Measurements from ENCODE around the gene THSD7B. TPM values are rescaled to one million over a fixed set of nuclear protein-coding genes. Genes with fewer than 3 reads are reported as not detected.
"Not testable (repeated sequence)": the region's sequence is repeated elsewhere in the genome, so short reads cannot be mapped to it uniquely, and the experiment has no call there.

The THSD7B gene
- total RNA-seq, 1 donor from 2014 or later = not detected

DNA sequence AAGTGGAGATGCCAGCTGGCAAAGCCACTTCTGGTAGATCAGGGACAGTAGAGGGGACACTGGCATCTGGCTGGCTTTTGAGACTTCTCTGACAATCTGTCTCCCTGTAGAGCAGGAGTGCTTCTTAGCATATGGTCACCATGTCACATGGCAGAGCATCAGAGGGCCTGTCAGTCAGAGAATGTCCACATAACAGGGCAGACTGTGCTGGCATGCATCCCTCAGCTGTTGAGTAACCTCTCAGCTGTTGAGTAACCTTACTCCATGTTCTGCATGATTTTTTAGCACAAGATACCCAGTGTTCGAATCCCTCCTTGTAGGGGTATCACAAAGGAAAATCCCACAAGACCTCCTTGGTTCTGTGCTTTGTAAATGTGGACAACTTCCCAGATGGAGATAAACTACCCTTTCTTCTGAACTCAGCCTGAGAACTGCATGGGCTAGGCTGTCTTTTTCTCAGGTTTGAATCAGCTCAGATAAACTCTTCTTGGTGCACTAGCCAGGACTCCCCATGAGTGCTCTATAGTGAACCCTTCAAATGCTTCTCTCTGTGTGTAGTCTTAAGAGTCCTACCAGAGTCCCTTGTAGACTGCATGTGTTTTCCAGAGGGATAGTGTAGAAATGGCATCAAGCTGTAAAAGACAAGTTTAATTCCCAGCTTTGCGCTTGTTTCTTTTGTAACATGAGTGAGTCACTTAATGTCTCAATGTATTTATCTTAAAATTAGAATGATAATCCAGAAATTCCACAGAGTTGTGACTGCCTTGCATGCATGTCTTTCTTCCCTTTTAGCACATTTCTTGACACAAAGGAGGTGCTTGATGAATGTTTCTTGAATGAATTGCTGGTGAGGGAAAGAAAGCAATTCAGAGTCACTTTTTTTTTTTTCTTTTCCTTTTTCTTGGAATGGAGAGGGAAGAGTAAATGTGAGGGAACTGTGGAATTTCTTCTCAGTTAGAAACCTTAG lies 756.6 kb downstream of the THSD7B start:
- intact Hi-C loops (cut with micrococcal nuclease) = no loop called here

DNA sequence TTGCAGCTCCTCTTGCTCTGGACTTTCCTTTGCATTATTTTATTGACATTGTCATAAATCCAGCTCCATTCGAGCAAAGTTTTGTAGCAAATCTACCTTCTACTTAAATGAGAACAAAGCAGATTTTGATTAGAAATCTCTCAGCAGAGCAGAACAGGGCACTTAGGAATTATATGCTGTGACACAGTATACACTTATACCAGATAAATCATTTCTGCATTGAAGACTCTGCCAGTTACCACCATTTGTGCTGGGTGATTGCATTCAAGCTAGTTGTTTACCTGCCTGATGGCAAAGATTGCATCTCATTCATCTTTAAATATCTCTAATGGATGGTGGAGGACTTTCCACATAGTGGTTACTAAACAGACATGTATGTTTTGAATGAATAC lies 757.3 kb downstream of the THSD7B start:
- intact Hi-C loops (cut with micrococcal nuclease) = no loop called here

DNA sequence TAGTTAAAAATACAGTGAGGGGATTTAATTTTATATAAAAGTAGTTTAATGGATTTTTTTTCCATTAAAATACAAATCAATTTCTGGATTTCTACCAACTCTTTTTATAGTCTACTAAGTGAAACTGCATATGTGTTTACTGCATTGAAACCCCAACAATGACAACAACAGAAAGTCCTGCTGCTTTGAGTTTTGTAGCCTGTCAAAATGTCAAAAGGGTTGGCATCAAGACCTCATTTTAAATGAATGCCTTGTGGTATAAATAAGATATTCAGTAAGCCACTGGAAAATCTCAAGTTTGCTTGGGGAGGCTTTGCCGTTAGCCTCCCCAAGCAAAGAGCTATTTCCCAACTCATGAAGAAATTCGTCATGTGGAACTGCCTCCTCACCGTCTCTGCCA lies 758.6 kb downstream of the THSD7B start:
- intact Hi-C loops (cut with micrococcal nuclease) = no loop called here

DNA sequence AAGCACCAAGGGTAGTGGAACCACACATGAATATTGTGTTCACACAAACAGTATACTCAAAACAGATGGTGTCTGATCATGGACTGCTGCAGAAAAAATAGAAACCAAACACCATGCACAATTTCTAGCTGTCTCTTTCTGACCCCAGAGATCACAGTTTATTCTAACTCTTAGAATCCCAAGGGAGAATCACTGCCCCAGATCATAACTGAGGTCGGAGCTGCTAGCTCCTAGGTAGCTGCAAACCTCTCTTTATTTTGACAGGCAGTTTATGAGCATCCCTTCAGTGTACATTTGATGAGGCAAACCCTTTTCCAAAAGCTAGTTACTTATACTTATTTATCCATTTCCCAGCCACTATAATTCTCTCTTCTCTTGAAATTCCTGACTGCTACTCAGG lies 759.8 kb downstream of the THSD7B start:
- intact Hi-C loops (cut with micrococcal nuclease) = no loop called here

DNA sequence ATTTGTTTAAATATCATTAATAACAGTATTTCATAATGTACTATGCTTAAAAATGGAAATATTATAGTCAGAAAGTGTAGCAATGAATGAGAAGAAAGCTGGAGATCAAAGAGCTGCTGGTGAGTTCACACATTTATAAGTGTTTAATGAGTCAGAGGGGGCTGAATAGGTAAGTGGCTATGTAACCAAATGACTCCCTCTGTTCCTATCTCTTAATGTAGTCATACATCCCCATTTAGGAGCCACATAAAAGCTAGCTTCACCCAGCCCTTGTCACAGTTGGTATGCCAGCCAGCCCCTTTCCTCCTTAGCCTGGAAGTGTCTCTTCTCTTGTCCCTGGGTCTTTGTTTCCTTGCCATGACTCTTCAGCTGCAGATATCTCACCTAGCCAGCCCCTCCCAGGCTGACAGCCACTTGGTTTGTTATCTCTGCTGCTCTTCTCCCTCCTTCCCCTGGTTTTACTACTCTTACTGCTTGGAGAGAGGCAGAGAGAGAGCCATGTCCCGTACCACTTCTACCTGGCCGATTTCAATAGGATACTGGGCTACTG lies 760.4 kb downstream of the THSD7B start:
- intact Hi-C loops (cut with micrococcal nuclease) = no loop called here

DNA sequence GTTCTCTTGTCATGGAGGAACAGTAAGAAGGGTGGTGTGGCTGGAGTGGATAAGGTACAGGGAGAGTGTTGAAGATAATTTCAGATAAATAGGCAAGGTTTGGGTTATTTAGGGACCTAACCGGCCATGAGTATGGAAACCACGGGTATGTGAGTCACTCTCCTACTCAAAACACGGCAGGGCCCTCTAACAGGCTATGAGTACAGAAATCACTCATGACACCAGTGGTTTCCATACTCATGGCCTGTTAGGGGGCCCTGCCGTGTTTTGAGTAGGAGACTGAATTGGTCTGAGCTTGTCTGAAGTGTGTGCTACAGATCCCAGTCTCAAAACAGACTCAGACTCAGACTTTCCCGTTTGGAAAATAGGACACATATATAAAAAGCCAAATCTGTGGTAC lies 770.6 kb downstream of the THSD7B start:
- intact Hi-C loops (cut with micrococcal nuclease) = no loop called here

DNA sequence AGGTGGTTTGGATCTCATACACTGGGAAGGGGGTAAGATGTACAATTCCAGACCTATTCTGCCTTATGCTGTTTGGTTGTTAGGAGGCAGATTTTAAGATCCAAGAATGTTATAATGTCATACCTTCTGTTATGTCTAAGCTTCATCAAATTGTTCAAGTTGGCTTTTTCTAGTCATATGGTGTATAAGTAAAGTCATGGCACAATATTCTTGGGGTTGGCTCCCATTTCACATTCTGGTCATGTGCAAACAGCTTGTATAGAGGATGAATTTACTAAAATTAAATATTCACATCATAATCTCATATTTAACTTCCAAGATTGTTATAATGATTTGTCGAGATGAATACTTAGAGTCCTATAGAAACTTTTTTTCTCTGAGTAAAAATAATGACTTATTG lies 774.0 kb downstream of the THSD7B start:
- intact Hi-C loops (cut with micrococcal nuclease) = no loop called here

DNA sequence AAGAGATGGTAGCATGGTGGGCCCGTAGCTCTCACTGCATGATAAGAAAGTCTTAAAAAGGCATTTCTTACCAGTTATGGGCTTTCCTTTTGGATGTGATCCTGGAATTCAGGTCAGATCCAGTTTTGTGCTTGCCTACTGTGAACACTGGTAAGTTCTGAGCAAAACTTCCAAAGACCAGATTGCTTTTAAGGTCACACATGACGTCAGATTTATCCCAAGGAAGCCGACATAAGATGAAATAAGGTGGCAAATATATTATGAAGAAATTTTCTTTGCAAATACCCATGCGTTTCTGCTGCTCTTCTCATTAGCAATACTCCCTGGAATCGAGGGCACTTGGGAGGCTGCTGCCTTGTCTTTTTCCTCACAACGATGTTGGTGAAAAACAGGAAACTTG lies 782.5 kb downstream of the THSD7B start:
- intact Hi-C loops (cut with micrococcal nuclease) = no loop called here

DNA sequence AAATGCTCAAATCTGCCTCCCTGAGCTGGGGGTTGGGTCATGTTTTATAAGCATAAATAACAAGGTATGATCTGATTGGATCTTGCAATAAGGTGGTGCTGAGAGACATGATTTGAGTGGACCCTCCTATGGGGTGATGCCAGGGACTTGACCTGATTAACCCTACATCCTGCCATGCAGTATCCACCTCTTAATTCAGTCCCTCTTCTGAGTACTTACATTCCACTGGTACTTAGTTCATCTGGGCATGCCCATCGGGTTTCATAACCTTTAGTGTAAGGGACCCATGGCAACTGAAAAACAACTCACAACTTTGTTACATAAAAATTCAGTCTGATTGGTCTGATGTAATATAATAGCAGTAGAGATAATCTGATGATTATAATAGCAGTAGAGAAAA lies 801.0 kb downstream of the THSD7B start:
- intact Hi-C loops (cut with micrococcal nuclease) = no loop called here

DNA sequence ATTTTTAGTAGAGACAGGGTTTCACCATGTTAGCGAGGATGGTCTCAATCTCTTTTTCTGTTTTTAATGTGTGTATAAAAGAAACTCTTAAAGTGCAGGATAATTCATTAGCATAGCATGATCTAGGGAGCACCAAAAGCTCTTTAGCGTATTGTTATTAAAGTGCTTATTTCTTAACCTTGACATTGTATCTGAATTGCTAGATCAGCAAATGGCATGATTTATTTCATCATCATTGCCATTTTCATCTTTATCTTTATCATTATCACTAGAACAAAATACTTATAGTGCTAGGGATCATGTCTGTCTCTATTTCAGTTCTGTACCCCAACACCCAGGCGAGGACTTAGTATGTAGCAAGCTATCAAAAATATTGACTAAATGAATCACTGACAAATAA lies 805.1 kb downstream of the THSD7B start:
- intact Hi-C loops (cut with micrococcal nuclease) = no loop called here

DNA sequence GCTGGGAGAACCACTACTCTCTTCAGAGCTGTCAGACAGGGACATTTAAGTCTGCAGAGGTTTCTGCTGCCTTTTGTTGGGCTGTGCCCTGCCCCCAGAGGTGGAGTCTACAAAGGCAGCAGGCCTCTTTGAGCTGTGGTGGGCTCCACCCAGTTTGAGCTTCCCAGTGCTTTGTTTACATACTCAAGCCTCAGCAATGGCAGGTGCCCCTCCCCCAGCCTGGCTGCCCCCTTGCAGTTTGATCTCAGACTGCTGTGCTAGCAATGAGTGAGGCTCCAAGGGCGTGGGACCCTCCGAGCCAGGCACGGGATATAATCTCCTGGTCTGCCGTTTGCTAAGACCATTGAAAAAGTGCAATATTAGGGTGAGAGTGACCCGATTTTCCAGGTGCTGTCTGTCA lies 822.5 kb downstream of the THSD7B start:
- intact Hi-C loops (cut with micrococcal nuclease) = not testable (repeated sequence)

DNA sequence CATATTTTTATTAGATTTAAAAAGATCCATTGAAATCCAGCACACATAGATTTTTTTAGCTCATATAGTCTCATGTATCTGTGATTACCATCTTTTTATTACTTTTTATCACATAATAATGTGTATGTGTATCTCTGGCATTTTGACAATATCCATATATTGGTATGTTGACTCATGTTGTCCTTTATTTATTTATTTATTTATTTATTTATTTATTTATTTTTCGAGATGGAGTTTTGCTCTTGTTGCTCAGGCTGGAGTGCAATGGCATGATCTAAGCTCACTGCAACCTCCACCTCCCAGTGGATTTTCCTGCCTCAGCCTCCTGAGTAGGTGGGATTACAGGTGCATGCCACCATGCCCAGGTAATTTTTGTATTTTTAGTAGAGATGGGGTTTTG lies 823.2 kb downstream of the THSD7B start:
- intact Hi-C loops (cut with micrococcal nuclease) = not testable (repeated sequence)

DNA sequence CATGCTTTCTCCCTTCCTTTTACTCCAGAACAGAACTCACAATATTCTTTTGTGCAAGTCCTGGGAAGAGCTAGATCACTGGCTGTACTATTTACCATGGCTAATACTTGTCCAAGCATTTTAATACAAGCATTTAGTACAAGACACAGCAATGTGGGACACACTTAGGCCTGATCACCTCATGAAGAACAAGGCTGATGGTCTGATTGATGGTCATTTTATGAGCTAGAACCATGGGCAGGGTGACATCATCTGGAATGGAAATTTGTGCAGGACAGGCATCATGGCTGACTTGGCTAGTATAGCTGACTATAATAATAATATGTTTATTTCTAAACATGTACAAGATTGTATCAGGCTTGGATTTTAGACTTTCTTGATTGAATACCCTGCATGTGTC lies 824.8 kb downstream of the THSD7B start:
- intact Hi-C loops (cut with micrococcal nuclease) = no loop called here

DNA sequence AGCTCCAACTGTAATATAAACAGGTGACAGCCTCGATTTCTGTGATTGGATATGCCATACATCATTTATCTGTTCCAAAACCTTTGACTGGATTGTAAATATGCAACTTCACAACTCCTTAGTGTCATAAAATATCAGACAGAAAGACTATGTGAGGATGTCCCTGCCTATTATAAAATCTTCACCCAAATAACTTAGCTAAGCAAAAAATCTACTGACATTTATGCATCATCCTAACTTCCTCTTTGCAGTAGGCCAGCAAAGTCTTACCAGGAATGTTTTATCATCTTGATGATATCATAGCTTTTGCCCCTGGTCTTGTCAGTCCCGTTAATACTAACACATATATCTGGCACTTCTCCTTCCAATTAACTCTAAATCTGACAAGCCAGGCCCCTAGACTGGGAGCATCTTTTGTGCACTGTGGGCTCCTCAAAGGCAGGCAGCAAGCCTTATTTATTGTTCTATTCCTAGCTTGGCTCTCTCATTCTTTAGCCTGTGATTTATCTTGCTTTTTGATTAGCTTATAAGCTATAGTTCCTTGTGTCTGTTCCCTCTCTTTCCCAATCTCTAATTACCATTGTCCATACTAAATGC lies 842.5 kb downstream of the THSD7B start:
- intact Hi-C loops (cut with micrococcal nuclease) = no loop called here

DNA sequence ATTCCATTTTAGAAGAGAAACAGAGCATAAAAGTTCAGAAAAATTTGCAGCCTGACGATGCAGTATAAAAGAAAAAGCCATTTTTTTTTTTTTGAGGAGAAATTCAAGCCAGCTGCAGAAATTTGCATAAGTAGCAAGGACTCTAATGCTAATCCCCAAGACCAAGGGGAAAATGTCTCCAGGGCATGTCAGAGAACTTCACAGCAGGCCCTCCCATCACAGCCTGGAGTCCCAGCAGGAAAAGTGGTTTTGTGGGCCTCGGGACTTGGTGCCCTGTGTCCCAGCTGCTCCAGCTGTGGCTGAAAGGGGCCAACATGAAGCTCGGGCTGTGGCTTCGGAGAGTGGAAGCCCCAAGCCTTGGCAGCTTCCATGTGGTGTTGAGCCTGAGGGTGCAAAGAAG lies 873.6 kb downstream of the THSD7B start:
- intact Hi-C loops (cut with micrococcal nuclease) = no loop called here

DNA sequence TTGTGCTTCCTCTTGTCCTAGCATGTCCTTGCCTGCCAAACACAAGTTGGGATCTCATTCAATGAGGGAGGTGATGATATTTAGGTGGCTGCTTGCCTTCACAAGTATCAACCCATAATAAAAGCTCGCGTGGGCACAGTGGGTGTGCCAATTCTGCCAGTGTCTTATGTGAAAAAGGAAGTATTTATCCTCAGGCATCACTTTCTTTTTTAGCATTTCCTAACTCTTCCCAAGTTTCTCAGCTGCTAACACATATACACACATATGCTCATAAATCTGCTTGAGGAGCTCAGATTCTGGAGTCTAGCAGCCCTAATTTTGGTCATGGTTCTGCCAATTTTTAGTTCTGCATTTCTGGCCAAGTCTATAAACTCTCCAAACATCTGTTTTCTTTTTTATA lies 879.4 kb downstream of the THSD7B start:
- intact Hi-C loops (cut with micrococcal nuclease) = no loop called here

DNA sequence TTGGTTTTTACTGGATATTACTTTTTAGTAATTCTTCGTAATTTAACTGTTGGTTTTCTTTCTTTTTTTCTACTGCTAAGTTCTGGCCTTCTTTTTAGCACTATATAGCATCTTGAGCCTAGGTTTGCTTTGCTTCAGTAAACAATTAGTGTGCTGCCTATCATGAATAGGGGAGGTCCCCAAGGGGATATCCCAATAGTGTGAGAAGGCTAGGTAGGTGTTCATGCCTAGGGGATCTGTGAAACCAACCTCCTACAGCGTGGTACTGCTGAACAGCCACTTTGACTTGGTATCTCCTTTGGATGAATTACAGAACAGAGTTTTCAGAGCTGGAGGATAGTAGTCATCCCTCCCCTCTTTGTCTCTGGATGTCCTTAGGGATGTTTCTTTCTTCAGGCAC lies 888.7 kb downstream of the THSD7B start:
- intact Hi-C loops (cut with micrococcal nuclease) = loop anchor here (5.0 kb wide), 1 partner anchor 58 kb away; no protein-coding TSS in a partner anchor

DNA sequence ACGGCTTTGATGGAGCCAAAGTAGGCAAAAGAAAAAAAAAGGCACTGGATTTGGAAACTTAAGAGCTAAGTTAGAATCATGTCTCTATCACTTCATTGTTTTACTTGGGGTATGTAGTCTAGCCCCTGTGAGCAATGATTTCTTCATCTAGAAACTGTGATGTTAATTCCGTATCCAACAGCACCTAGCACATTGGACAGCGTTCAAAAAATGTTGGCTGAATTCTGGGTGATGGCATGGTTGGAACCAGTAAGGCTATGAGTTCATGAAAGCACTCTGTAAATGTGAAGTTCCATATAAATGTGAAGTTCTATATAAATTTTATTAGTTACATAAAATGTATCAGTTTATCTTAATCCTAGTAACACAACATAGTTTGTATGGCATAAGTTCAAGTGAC lies 890.5 kb downstream of the THSD7B start:
- intact Hi-C loops (cut with micrococcal nuclease) = no loop called here

DNA sequence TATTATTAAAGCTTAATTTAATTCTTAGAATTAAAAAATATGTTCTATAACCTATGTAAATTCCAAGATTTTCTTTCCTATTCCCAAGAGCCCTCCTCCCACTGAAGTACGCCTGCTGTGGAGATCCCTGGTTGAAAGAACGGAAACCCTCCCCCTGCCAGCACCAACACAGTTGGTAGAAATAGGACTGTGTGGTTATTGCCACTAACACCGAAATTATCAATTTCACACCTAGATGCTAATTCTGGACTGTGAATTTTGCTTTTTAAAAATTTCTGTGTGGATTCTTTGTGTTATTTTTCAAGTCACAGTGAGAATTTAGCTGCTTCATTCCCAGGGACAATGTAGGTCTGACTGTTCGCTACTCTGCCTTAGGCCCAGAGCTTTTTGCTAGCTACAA lies 893.1 kb downstream of the THSD7B start:
- intact Hi-C loops (cut with micrococcal nuclease) = no loop called here

DNA sequence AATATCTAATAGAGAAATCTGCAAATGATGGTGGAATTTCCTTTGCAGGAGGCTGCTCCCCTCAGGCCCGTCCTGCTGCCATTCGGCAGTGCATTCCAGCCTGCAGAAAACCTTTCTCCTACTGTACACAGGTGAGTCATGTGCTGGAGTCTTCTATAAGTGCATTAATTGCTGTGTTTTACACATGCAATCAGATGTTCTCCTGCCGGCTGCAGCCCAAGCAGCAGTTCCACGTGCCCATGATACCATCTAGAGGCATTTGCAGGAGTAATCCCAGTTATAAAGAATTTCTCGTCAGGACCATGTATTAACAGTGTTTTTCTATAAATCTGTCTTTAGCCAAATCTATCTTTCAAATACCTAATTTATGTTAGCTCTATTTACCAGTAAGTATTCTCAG lies 894.3 kb downstream of the THSD7B start:
- intact Hi-C loops (cut with micrococcal nuclease) = no loop called here

DNA sequence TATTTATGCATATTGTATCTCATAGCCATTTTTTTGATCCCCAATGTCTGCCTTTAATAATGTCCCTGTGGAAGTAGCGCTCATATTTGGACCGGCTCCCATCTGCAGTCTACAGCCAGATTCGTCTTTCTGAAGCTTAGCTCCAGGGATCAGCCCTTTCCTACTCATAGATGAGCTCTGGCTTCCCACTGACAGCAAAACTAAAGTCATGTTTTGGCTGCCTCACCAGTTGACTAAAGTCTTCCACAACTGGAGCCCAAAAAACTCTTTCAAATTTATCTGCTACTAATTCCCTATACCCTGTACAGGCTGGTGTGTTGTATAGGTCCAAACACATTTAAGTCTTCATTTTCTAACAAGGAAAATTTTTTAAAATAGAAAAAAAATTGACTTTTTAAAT lies 904.8 kb downstream of the THSD7B start:
- intact Hi-C loops (cut with micrococcal nuclease) = no loop called here

DNA sequence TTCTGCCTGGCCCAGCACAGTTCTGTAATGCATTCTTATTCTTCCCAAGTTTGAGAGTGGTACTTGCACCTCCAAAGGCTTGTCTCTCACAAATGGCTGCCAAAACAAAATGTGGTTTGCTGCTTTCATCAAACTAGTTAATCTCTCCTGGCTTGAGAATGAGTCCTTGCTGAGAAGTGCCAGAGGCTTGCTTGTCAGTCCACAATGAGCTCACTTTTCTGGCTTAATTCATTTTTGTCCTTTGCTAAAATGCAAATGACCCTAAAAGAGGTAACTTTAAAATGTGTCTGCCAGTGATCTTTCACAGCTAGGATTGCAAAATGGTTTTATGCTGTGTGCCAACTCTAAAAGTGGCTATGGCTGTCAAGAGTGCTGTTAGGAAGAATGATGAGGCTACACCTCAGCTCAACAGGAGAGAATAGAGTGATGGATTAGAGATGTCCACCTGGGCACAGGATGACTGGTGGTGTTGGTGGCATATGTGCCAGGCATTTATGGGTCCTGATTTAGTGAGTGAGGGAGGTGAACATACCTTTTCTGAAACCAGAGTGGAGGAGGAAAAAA lies 907.7 kb downstream of the THSD7B start:
- intact Hi-C loops (cut with micrococcal nuclease) = no loop called here
